Chondrocyte (in vitro differentiated cells): ENCODE results near the gene PCMTD2. TPM values are rescaled to one million over a fixed set of nuclear protein-coding genes. Genes with fewer than 3 reads are reported as not detected.
"Not testable (repeated sequence)": the region's sequence is repeated elsewhere in the genome, so short reads cannot be mapped to it uniquely, and the experiment has no call there.

ENCODE experiments used
- DNase-seq: peaks from one replicate; pipeline ENCODE4 v3.0.0; 2021; ENCODE audit warnings: mixed read lengths, low spot score
- H3K27ac Mint-ChIP-seq: one replicate; pipeline ENCODE4 v1.8.0; 2021; ENCODE audit warnings: mild to moderate bottlenecking, moderate library complexity, mixed read lengths; ENCODE audit not compliant: unreplicated experiment
- H3K27me3 Mint-ChIP-seq: 2 replicates; pipeline ENCODE4 v1.8.0; 2021; ENCODE audit warnings: low read depth, mixed read lengths
- H3K36me3 Mint-ChIP-seq: 2 replicates; pipeline ENCODE4 v1.8.0; 2021; ENCODE audit warnings: low read depth, mixed read lengths
- H3K4me1 Mint-ChIP-seq: 2 replicates; pipeline ENCODE4 v1.8.0; 2021; ENCODE audit warnings: low read depth, mild to moderate bottlenecking, mixed read lengths
- H3K4me3 Mint-ChIP-seq: one replicate; pipeline ENCODE4 v1.8.0; 2021; ENCODE audit warnings: mild to moderate bottlenecking, moderate library complexity, mixed read lengths; ENCODE audit not compliant: unreplicated experiment
- H3K9me3 Mint-ChIP-seq: 2 replicates; pipeline ENCODE4 v1.8.0; 2021; ENCODE audit warnings: low read depth, mixed read lengths
- total RNA-seq: library from RNA; stranded (reverse); gene quantifications from 3 replicates; pipeline ENCODE4 v1.2.1, GENCODE V29; 2021
- TF ChIP-seq, protein P1 (sequence below): fragments of 200-600 bp; sonication (generic); IDR thresholded peaks from 2 replicates; pipeline ENCODE4 v1.5.0; 2021; ENCODE audit warnings: antibody characterized with exemption, mild to moderate bottlenecking, moderate library complexity

PCMTD2 gene
- total RNA-seq, 1 donor from 2014 or later = 38.1 TPM

DNA sequence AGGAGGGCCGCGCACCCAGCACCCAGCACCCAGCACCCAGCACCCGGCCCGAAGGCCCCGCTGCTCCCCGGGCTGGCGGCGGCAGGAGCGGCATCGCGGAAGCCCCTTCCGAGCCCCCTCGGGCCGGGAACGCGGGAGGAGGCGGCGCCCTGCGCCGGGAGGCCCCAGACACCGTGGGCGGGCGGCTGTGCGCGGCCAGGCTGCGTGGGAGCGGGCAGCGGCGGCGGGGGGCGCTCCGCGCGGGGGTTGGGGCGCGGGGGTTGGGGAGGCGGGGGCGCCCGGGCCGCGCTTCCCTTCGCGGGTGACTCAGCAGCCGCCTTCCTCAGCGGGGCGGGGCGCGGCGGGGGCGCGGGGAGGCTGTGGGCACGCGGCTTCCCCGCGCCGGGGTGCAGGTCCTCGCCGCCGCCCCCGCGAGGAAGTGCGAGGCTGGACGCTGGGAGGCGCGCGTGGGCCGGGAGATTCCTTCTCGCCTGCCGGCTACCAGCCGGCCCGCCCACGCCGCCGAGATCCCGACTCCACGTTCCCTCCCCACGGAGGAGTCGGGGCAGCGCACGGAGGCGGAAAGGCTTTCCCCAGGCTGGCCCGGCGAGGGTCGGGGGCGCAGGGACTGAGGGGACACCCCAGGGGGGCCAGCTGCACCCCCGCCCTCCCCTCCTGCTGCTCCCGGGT lies 61.0 kb downstream of the PCMTD2 start:
- DNase-seq = peak; percentile 81
- not testable (repeated sequence) for H3K36me3 Mint-ChIP-seq, H3K4me3 Mint-ChIP-seq, H3K9me3 Mint-ChIP-seq, H3K27ac Mint-ChIP-seq, H3K4me1 Mint-ChIP-seq
- TF ChIP-seq, protein P1, sequence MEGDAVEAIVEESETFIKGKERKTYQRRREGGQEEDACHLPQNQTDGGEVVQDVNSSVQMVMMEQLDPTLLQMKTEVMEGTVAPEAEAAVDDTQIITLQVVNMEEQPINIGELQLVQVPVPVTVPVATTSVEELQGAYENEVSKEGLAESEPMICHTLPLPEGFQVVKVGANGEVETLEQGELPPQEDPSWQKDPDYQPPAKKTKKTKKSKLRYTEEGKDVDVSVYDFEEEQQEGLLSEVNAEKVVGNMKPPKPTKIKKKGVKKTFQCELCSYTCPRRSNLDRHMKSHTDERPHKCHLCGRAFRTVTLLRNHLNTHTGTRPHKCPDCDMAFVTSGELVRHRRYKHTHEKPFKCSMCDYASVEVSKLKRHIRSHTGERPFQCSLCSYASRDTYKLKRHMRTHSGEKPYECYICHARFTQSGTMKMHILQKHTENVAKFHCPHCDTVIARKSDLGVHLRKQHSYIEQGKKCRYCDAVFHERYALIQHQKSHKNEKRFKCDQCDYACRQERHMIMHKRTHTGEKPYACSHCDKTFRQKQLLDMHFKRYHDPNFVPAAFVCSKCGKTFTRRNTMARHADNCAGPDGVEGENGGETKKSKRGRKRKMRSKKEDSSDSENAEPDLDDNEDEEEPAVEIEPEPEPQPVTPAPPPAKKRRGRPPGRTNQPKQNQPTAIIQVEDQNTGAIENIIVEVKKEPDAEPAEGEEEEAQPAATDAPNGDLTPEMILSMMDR = peak; percentile 46
- peaks cover 20% of the 10 kb centered on the region for H3K27me3 Mint-ChIP-seq

DNA sequence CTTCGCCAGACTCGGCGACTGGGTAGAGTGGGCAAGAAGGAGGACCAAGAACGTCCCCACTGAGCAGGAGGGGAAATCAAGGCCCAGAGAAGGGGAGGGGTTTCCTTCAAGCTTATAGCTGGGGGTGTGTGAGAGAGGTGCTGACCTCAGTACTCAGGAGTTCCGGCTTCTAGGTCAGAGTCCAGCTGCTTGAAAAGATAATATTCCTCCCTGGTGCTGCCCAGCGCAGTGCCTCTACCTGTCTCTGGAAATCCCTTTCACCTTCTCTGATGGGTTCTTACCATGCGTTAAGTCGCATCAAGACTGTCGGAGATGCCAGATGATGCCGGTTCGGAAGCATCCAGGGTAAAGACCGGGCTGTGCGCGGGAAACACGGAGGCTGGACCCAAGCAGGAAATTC lies 61.8 kb downstream of the PCMTD2 start:
- DNase-seq, H3K36me3 Mint-ChIP-seq, H3K4me1 Mint-ChIP-seq, H3K9me3 Mint-ChIP-seq, H3K27ac Mint-ChIP-seq, H3K4me3 Mint-ChIP-seq: not testable (repeated sequence)
- peaks cover 21% of the 10 kb centered on the region for H3K27me3 Mint-ChIP-seq

GRCh38 chr20:64318056-64318455 lies 62.5 kb downstream of the PCMTD2 start:
- H3K36me3 Mint-ChIP-seq, H3K4me3 Mint-ChIP-seq, H3K27ac Mint-ChIP-seq, H3K4me1 Mint-ChIP-seq, H3K9me3 Mint-ChIP-seq, DNase-seq: not testable (repeated sequence)
- peaks cover 24% of the 10 kb centered on the region for H3K27me3 Mint-ChIP-seq

- peak; percentile 87 for DNase-seq
- not testable (repeated sequence) for H3K4me1 Mint-ChIP-seq, H3K27ac Mint-ChIP-seq, H3K36me3 Mint-ChIP-seq, H3K4me3 Mint-ChIP-seq, H3K9me3 Mint-ChIP-seq
- H3K27me3 Mint-ChIP-seq = peaks cover 18% of the 10 kb centered on the region
These were observed 66.7 kb downstream of the PCMTD2 start for GRCh38 chr20:64322031-64322789.

Other genes with a start within 250 kb of the PCMTD2 start
- gene C20orf204, start 219.6 kb upstream of the PCMTD2 start, total RNA-seq = 0.77 to 3.3 TPM (median 0.97 TPM) in 3 replicates
- 2.1 to 2.8 TPM (median 2.3 TPM) in 3 replicates for gene SOX18, start 206.1 kb upstream of the PCMTD2 start, total RNA-seq
- 57.1 to 59.2 TPM (median 57.6 TPM) in 3 replicates for gene TCEA2, start 192.6 kb upstream of the PCMTD2 start, total RNA-seq
- 15.7 to 18.5 TPM (median 18.1 TPM) in 3 replicates for gene RGS19, start 176.2 kb upstream of the PCMTD2 start, total RNA-seq
- 3.2 to 4.6 TPM (median 3.5 TPM) in 3 replicates for gene OPRL1, start 175.7 kb upstream of the PCMTD2 start, total RNA-seq
- 0.55 to 1.4 TPM in 2 of 3 replicates, not detected in the other for gene LKAAEAR1, start 171.3 kb upstream of the PCMTD2 start, total RNA-seq
- gene NPBWR2, start 148.2 kb upstream of the PCMTD2 start, total RNA-seq = not detected in 3 replicates
- not detected in 3 replicates for gene MYT1, start 91.3 kb upstream of the PCMTD2 start, total RNA-seq